T-cell (primary cell): ENCODE measurements around the gene ALCAM. TPM values are rescaled to one million over a fixed set of nuclear protein-coding genes. Genes with fewer than 3 reads are reported as not detected.
"Not testable (repeated sequence)": the region's sequence is repeated elsewhere in the genome, so short reads cannot be mapped to it uniquely, and the experiment has no call there.

Source experiments
- ATAC-seq, 4 experiments: fragments of 200-7000 bp in 3 of 4; fragments of 150-1000 bp in 1 of 4; cut with Tn5 transposase; replicated peaks in 1 of 4; 1 replicate in 3 of 4; 2 replicates in 1 of 4; pipeline ENCODE4 v1.10.0; 2021; ENCODE audit warnings: moderate library complexity in 3 of 4, mild to moderate bottlenecking in 2 of 4, moderate number of reproducible peaks in 1 of 4
- CTCF ChIA-PET, 2 donors: fragments of 300-600 bp; sonication (Branson Sonifier 250); formaldehyde crosslinking; loops; one replicate each; lab custom pipeline; 2022; ENCODE audit warnings: antibody characterized with exemption in 2 of 2; lab: Charles Lee
- POLR2A ChIA-PET, 2 donors: fragments of 300-600 bp; sonication (Branson Sonifier 250); formaldehyde crosslinking; loops; one replicate each; lab custom pipeline; 2022; ENCODE audit warnings: antibody characterized with exemption in 2 of 2; lab: Charles Lee
- DNase-seq, 35 experiments: peaks; one replicate each; pipeline versions ENCODE4 v3.0.0 to v3.0.0-alpha.2; 2013 to 2023
- H3K27ac ChIP-seq: one replicate; pipeline ENCODE4 v1.5.1; 2013; ENCODE audit warnings: low read length
- H3K27me3 ChIP-seq, 2 experiments: replicated peaks in 1 of 2; 1 replicate in 1 of 2; 2 replicates in 1 of 2; pipeline versions ENCODE4 v1.6.1 to v1.7.0; 2013; ENCODE audit warnings: low read length in 1 of 2, mixed read lengths in 1 of 2; ENCODE audit not compliant: control insufficient read depth in 2 of 2, insufficient read depth in 2 of 2; ENCODE audit errors: extremely low read depth in 1 of 2
- H3K36me3 ChIP-seq, 2 donors: 1 replicate in 1 of 2; 2 replicates in 1 of 2; pipeline versions ENCODE4 v1.6.1 to v1.7.0; 2013; ENCODE audit warnings: low read length in 1 of 2; ENCODE audit not compliant: control insufficient read depth in 2 of 2, insufficient read depth in 1 of 2; ENCODE audit errors: extremely low read depth in 1 of 2
- H3K4me1 ChIP-seq, 2 experiments: 1 replicate in 1 of 2; 2 replicates in 1 of 2; pipeline versions ENCODE4 v1.6.1 to v1.7.0; 2013; ENCODE audit warnings: low read length in 2 of 2, mixed read lengths in 1 of 2; ENCODE audit not compliant: insufficient read depth in 2 of 2, control insufficient read depth in 1 of 2; ENCODE audit errors: extremely low read depth in 1 of 2
- H3K4me3 ChIP-seq, 2 donors: 1 replicate in 1 of 2; 2 replicates in 1 of 2; pipeline versions ENCODE4 v1.5.1 to v1.7.0; 2013; ENCODE audit warnings: mild to moderate bottlenecking in 2 of 2, low read length in 1 of 2, moderate library complexity in 1 of 2; ENCODE audit not compliant: control insufficient read depth in 1 of 2; ENCODE audit errors: extremely low read depth in 1 of 2
- H3K9me3 ChIP-seq: 2 replicates; pipeline ENCODE4 v1.7.0; 2013
- H3K27ac Mint-ChIP-seq, 2 donors: one replicate each; pipeline ENCODE4 v1.8.0; 2020 to 2021; ENCODE audit warnings: mild to moderate bottlenecking in 2 of 2, mixed read lengths in 2 of 2
- H3K27me3 Mint-ChIP-seq, 2 donors: one replicate each; pipeline ENCODE4 v1.8.0; 2021 to 2022; ENCODE audit warnings: mixed read lengths in 2 of 2
- H3K36me3 Mint-ChIP-seq: one replicate; pipeline ENCODE4 v1.8.0; 2021; ENCODE audit warnings: mixed read lengths
- H3K4me1 Mint-ChIP-seq, 3 donors: one replicate each; pipeline ENCODE4 v1.8.0; 2020 to 2022; ENCODE audit warnings: mixed read lengths in 3 of 3, mild to moderate bottlenecking in 1 of 3
- H3K4me3 Mint-ChIP-seq, 3 donors: one replicate each; pipeline ENCODE4 v1.8.0; 2020 to 2022; ENCODE audit warnings: mild to moderate bottlenecking in 3 of 3, mixed read lengths in 3 of 3, moderate library complexity in 3 of 3
- H3K9me3 Mint-ChIP-seq, 3 donors: one replicate each; pipeline ENCODE4 v1.8.0; 2020 to 2022; ENCODE audit warnings: mixed read lengths in 3 of 3
- WGBS: methylation state at CpG from one replicate; pipeline ENCODE4 v1.1.5; 2013; ENCODE audit warnings: missing lambda C conversion rate; ENCODE audit not compliant: insufficient coverage; 5-methylcytosine and 5-hydroxymethylcytosine counted together
- total RNA-seq, 35 experiments: library from RNA in 6 of 35; stranded (reverse) in 6 of 35; fragments of 120-200 nt in 1 of 35; gene quantifications; one replicate each; pipeline versions ENCODE4 v1.2.1 to v1.2.4 and lab custom pipeline; 2013 to 2026

Gene ALCAM
- total RNA-seq, 5 donors from 2014 or later (not counting 1 experiment from before 2014, with no cell fraction given) = 3.4 to 6.2 (median 4.6) TPM

GRCh38 chr3:105584003-105584790 lies 217.5 kb downstream of the ALCAM start:
- Mint-ChIP-seq H3K9me3 (peaks cover 0 to 4% (median 0%) of the 10 kb centered on the region in 3 donors), H3K27me3 (no peaks in the 10 kb centered on the region), H3K36me3 (no peaks in the 10 kb centered on the region), H3K27ac (no peak overlapping the region), H3K4me1 (no peaks in the 10 kb centered on the region), H3K4me3 (no peak overlapping the region)
- ChIA-PET POLR2A (no interaction called here), CTCF (no interaction called here)
- no peak overlapping the region for H3K4me3 ChIP-seq
- H3K9me3 ChIP-seq = no peaks in the 10 kb centered on the region
- WGBS = 81% methylated on average over 2 of the region's 3 CpGs
- DNase-seq = no peak
- H3K27me3 ChIP-seq = no peaks in the 10 kb centered on the region
- no peak for ATAC-seq
- H3K36me3 ChIP-seq = no peaks in the 10 kb centered on the region
- H3K27ac ChIP-seq = no peak overlapping the region
- H3K4me1 ChIP-seq = no peaks in the 10 kb centered on the region

DNA sequence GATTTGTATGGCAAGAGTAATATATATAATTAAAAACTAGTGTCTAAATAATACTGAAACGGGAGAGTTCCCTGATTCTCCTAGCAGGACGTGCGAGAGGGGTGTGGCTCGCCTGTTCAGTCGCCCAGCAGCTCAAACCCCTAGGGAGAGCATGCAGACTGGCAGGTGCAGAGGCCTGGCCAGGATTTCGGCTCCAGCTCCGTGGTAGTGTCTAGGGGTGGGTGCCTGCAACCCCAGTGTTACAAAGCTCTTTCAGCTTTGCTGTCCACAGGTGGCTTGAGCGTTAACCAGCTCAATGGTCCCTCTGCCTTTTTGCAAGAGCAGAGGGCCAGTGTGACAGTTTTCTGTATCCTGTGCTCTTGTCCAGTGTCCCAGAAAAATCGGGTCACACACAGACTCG lies 226.6 kb downstream of the ALCAM start:
- POLR2A ChIA-PET = no interaction called here
- Mint-ChIP-seq H3K9me3 (no peaks in the 10 kb centered on the region), H3K4me3 (no peak overlapping the region), H3K27me3 (peaks cover 0 to 3% of the 10 kb centered on the region in 2 donors), H3K36me3 (no peaks in the 10 kb centered on the region), H3K4me1 (no peaks in the 10 kb centered on the region), H3K27ac (no peak overlapping the region)
- CTCF ChIA-PET = no interaction called here
- no peak for ATAC-seq
- WGBS = 90% methylated on average over 7 of the region's 10 CpGs
- Histone ChIP-seq H3K4me3 (no peak overlapping the region), H3K36me3 (no peaks in the 10 kb centered on the region), H3K9me3 (no peaks in the 10 kb centered on the region), H3K27ac (no peak overlapping the region), H3K4me1 (no peaks in the 10 kb centered on the region), H3K27me3 (no peaks in the 10 kb centered on the region)
- DNase-seq = no peak

GRCh38 chr3:105594219-105594618 lies 227.5 kb downstream of the ALCAM start:
- Mint-ChIP-seq H3K4me1 (no peaks in the 10 kb centered on the region), H3K9me3 (no peaks in the 10 kb centered on the region)
- WGBS = no CpG with 5 or more reads among the region's 1 CpG

GRCh38 chr3:105598042-105598796 lies 231.5 kb downstream of the ALCAM start:
- Histone ChIP-seq H3K4me3 (no peak overlapping the region), H3K4me1 (no peaks in the 10 kb centered on the region), H3K27me3 (no peaks in the 10 kb centered on the region), H3K36me3 (no peaks in the 10 kb centered on the region), H3K9me3 (no peaks in the 10 kb centered on the region), H3K27ac (no peak overlapping the region)
- H3K36me3 Mint-ChIP-seq = no peaks in the 10 kb centered on the region
- CTCF ChIA-PET = no interaction called here
- no peak overlapping the region for H3K4me3 Mint-ChIP-seq
- peaks cover 0 to 3% of the 10 kb centered on the region in 2 donors for H3K27me3 Mint-ChIP-seq
- ATAC-seq (no peak), DNase-seq (no peak)
- 67% methylated on average over 1 of the region's 3 CpGs for WGBS
- POLR2A ChIA-PET = interaction anchor here in 1 of 2 donors (0.7 kb wide), 1 partner anchor 12 kb away, joined by 3 read pairs; no protein-coding TSS in a partner anchor
- no peaks in the 10 kb centered on the region for H3K4me1 Mint-ChIP-seq
- H3K9me3 Mint-ChIP-seq = no peaks in the 10 kb centered on the region
- H3K27ac Mint-ChIP-seq = no peak overlapping the region

More at GRCh38 chr3:105594219-105594618, 227.5 kb downstream of the ALCAM start:
- Histone ChIP-seq H3K27ac (no peak overlapping the region), H3K4me3 (no peak overlapping the region), H3K9me3 (no peaks in the 10 kb centered on the region), H3K27me3 (no peaks in the 10 kb centered on the region), H3K4me1 (no peaks in the 10 kb centered on the region), H3K36me3 (no peaks in the 10 kb centered on the region)
- ATAC-seq (no peak), DNase-seq (no peak)
- CTCF ChIA-PET = no interaction called here
- no peaks in the 10 kb centered on the region for H3K36me3 Mint-ChIP-seq
- POLR2A ChIA-PET = no interaction called here
- H3K27me3 Mint-ChIP-seq = peaks cover 0 to 3% of the 10 kb centered on the region in 2 donors
- no peak overlapping the region for H3K4me3 Mint-ChIP-seq
- H3K27ac Mint-ChIP-seq = no peak overlapping the region

DNA sequence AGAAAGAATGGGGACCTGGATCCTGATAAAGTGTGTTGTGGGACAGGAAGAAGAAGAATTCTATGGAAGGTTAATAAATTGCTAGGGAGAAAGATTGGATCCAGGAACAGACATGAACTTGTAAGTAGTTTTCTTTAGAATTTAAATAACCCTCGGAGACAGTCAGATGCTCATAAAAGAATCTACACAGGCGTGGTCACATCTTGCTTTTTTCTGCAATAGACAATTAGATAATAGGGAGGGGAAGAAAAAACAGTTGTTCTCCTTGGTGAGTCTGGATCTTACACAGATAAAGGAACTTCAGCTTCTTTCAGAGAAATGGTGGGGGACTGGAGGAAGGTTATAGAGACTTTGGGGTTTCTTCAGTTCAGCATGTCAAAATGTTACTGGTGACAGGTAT lies 232.6 kb downstream of the ALCAM start:
- no peak for DNase-seq
- ATAC-seq = no peak
- no peaks in the 10 kb centered on the region for H3K4me1 ChIP-seq
- Mint-ChIP-seq H3K27me3 (peaks cover 0 to 3% of the 10 kb centered on the region in 2 donors), H3K4me1 (no peaks in the 10 kb centered on the region), H3K9me3 (no peaks in the 10 kb centered on the region), H3K27ac (no peak overlapping the region), H3K4me3 (no peak overlapping the region), H3K36me3 (no peaks in the 10 kb centered on the region)
- H3K27me3 ChIP-seq = no peaks in the 10 kb centered on the region
- no peaks in the 10 kb centered on the region for H3K36me3 ChIP-seq
- H3K27ac ChIP-seq = no peak overlapping the region
- H3K9me3 ChIP-seq = no peaks in the 10 kb centered on the region
- POLR2A ChIA-PET = no interaction called here
- H3K4me3 ChIP-seq = no peak overlapping the region
- WGBS = no CpG with 5 or more reads among the region's 2 CpGs
- CTCF ChIA-PET = no interaction called here

DNA sequence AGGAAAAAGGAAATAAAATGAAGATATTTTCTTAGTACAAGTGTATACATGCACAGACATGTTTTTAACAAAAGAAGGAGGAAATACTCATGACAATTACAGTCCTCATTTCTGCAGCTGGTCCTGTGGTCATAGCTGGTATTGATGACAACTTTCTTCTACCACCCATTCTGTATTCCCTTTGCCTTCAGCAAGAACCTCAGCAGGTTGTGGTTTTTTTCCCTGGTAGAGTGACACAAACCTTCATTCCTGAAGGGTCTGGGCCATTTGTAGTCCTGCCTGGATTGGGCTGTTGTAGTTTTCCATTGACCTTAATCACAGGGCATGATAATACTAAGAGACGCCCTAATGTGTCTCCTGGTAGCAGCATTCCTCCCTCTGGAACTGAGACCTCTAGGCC lies 235.0 kb downstream of the ALCAM start:
- H3K27ac ChIP-seq, H3K36me3 ChIP-seq, POLR2A ChIA-PET, H3K27me3 ChIP-seq, H3K36me3 Mint-ChIP-seq, H3K4me1 ChIP-seq, H3K4me3 Mint-ChIP-seq, H3K27ac Mint-ChIP-seq, H3K9me3 ChIP-seq, H3K27me3 Mint-ChIP-seq, H3K4me3 ChIP-seq, H3K9me3 Mint-ChIP-seq, CTCF ChIA-PET, H3K4me1 Mint-ChIP-seq, ATAC-seq, DNase-seq: not testable (repeated sequence)
- WGBS = 100% methylated on average over 1 of the region's 1 CpG
